Loucy (cell line): ENCODE data around the gene BOD1L1.

Experiments
- CTCF ChIP-seq: fragments of 200-600 bp; sonication (generic); conservative IDR thresholded peaks from 2 replicates; pipeline ENCODE4 v1.5.1; 2014; ENCODE audit warnings: mild to moderate bottlenecking, antibody characterized with exemption, low read length
- EZH2phosphoT487 ChIP-seq: fragments of 200-600 bp; IDR thresholded peaks from 2 replicates; pipeline ENCODE4 v1.6.1; 2018; ENCODE audit warnings: antibody characterized with exemption, mild to moderate bottlenecking, moderate library complexity, borderline replicate concordance

DNA sequence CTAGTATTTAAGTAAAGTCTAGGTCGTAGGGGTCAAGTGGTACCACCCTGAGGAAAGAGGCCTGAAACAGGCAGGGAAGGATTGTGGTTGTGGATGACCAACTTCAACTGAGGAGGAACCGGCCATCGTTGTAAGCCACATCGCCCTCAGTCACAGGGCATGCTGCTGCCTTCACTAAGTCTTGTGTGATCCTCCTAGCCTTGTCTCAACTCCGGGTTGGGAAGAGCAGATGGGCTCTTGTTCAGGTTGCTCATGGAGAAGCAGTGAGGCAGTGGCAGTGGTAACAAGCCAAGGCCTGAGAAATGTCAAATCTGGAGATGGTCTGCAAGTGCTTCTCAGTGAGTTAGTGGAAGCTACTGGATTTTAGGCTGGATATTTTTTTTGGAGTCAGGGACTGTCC is 60.4 kb downstream of the BOD1L1 start:
- no peak for TF ChIP-seq CTCF
- no peak for TF ChIP-seq EZH2phosphoT487
